22Rv1 (cell line): ENCODE results near the gene PCDHA9.
"Not testable (repeated sequence)": the region's sequence is repeated elsewhere in the genome, so short reads cannot be mapped to it uniquely, and the experiment has no call there.

ENCODE experiments used
- CTCF ChIP-seq: fragments of 450-650 bp; IDR thresholded peaks from 2 replicates; pipeline ENCODE4 v1.5.1; 2017; ENCODE audit warnings: mild to moderate bottlenecking
- ZFX ChIP-seq: fragments of 450-650 bp; IDR thresholded peaks from 2 replicates; pipeline ENCODE4 v1.6.1; 2017; ENCODE audit warnings: antibody characterized with exemption, borderline replicate concordance

DNA sequence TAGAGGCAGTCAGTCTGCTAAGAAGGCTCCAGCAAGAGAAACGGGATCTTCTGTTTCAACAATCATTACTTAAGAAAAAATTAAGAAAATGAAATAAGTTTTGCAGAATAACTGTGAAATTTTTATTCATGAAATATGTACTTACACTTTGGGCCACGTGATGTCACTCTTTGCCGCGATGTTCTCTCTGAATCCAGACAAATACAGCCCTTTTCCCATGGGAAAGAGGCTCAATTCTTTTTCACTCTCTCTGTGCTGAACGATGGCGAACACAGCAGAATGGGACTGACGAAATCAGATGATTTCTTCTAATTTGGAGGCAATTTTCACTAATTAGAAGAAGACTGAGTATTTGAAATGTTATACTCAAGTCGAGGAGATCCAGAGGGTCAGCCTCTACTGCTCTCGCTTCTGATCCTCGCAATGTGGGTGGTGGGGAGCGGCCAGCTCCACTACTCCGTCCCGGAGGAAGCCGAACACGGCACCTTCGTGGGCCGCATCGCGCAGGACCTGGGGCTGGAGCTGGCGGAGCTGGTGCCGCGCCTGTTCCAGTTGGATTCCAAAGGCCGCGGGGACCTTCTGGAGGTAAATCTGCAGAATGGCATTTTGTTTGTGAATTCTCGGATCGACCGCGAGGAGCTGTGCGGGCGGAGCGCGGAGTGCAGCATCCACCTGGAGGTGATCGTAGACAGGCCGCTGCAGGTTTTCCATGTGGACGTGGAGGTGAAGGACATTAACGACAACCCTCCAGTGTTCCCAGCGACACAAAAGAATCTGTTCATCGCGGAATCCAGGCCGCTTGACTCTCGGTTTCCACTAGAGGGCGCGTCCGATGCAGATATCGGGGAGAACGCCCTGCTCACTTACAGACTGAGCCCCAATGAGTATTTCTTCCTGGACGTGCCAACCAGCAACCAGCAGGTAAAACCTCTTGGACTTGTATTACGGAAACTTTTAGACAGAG is at the start of gene PCDHA9:
- TF ChIP-seq CTCF, ZFX: not testable (repeated sequence)
